Hepatocyte (in vitro differentiated cells): Measurements from ENCODE around the gene CDC42BPB. TPM values are rescaled to one million over a fixed set of nuclear protein-coding genes. Genes with fewer than 3 reads are reported as not detected.

ENCODE experiments used
- DNase-seq: peaks from one replicate; pipeline ENCODE4 v3.0.0-alpha.2; 2016; ENCODE audit warnings: low spot score
- H2AFZ ChIP-seq: fragments of 200-600 bp; sonication (generic); 2 replicates; pipeline ENCODE4 v1.6.0; 2016; ENCODE audit warnings: antibody characterized with exemption, mild to moderate bottlenecking
- H3K27ac ChIP-seq: fragments of 200-600 bp; sonication (generic); 2 replicates; pipeline ENCODE4 v1.5.1; 2016; ENCODE audit warnings: mild to moderate bottlenecking
- H3K27me3 ChIP-seq: fragments of 200-600 bp; sonication (generic); 2 replicates; pipeline ENCODE4 v1.6.1; 2016
- H3K36me3 ChIP-seq: fragments of 200-600 bp; sonication (generic); replicated peaks from 2 replicates; pipeline ENCODE4 v1.5.1; 2016; ENCODE audit warnings: low read depth; ENCODE audit not compliant: insufficient read depth
- H3K4me1 ChIP-seq: fragments of 200-600 bp; sonication (generic); 2 replicates; pipeline ENCODE4 v1.5.1; 2016; ENCODE audit warnings: mild to moderate bottlenecking, moderate library complexity; ENCODE audit not compliant: insufficient read depth
- H3K4me2 ChIP-seq: fragments of 200-600 bp; sonication (generic); 2 replicates; pipeline ENCODE4 v1.6.0; 2016
- H3K4me3 ChIP-seq: fragments of 200-600 bp; sonication (generic); 2 replicates; pipeline ENCODE4 v1.5.1; 2016; ENCODE audit warnings: mild to moderate bottlenecking
- H3K79me2 ChIP-seq: fragments of 200-600 bp; sonication (generic); 2 replicates; pipeline ENCODE4 v1.6.0; 2017; ENCODE audit warnings: mild to moderate bottlenecking
- H3K9me2 ChIP-seq: fragments of 200-600 bp; sonication (generic); replicated peaks from 2 replicates; pipeline ENCODE4 v1.6.0; 2017; ENCODE audit warnings: mild to moderate bottlenecking; ENCODE audit not compliant: insufficient read depth
- H3K9me3 ChIP-seq: fragments of 200-600 bp; sonication (generic); 2 replicates; pipeline ENCODE4 v1.5.1; 2016; ENCODE audit warnings: low read depth, mild to moderate bottlenecking
- H4K20me1 ChIP-seq: fragments of 200-600 bp; sonication (generic); 2 replicates; pipeline ENCODE4 v1.6.0; 2016; ENCODE audit warnings: mild to moderate bottlenecking; ENCODE audit not compliant: insufficient read depth, poor library complexity, severe bottlenecking
- CTCF ChIP-seq: fragments of 200-600 bp; sonication (generic); IDR thresholded peaks from 2 replicates; pipeline ENCODE4 v1.5.1; 2016; ENCODE audit warnings: antibody characterized with exemption, mild to moderate bottlenecking; ENCODE audit not compliant: poor library complexity
- EZH2 ChIP-seq: fragments of 200-600 bp; sonication (generic); IDR thresholded peaks from 2 replicates; pipeline ENCODE4 v1.6.1; 2016; ENCODE audit warnings: antibody characterized with exemption, mild to moderate bottlenecking, borderline replicate concordance
- EZH2phosphoT487 ChIP-seq: fragments of 200-600 bp; sonication (generic); IDR thresholded peaks from one replicate; pipeline ENCODE4 v1.6.1; 2018; ENCODE audit warnings: antibody characterized with exemption, mild to moderate bottlenecking, low read depth, moderate library complexity; ENCODE audit not compliant: unreplicated experiment, severe bottlenecking
- WGBS: methylation state at CpG from one replicate; pipeline ENCODE4 v1.1.6; 2016; ENCODE audit warnings: low lambda C conversion rate; ENCODE audit errors: missing lambda C conversion rate; 5-methylcytosine and 5-hydroxymethylcytosine counted together
- polyA plus RNA-seq: library from polyadenylated mRNA; unstranded; fragments of >200 nt; fragmentation: Nextera tagmentation; extraction: Ambion mirVana; gene quantifications from 2 replicates; pipeline ENCODE4 v1.2.1, GENCODE V29; 2016
- total RNA-seq: library from RNA; depleted of rRNA; stranded (reverse); fragments of >200 nt; gene quantifications from 2 replicates; pipeline ENCODE4 v1.2.3, GENCODE V29; 2014

The CDC42BPB gene
- total and polyA plus RNA-seq, 2 experiments from 2014 or later = 10.2 to 60.6 TPM

- no peak for TF ChIP-seq EZH2phosphoT487
- H3K9me2 ChIP-seq = no peaks in the 10 kb centered on the region
- H3K4me1 ChIP-seq = peaks cover 5% of the 10 kb centered on the region
- H3K27ac ChIP-seq = no peak overlapping the region
- no peak for DNase-seq
- H3K79me2 ChIP-seq = peaks cover 18% of the 10 kb centered on the region
- H3K4me2 ChIP-seq = no peak overlapping the region
- H2AFZ ChIP-seq = no peak overlapping the region
- WGBS = 95% methylated on average over 22 of the region's 22 CpGs
- no peak overlapping the region for H3K4me3 ChIP-seq
- no peaks in the 10 kb centered on the region for H3K27me3 ChIP-seq
- peaks cover 2% of the 10 kb centered on the region for H4K20me1 ChIP-seq
- no peaks in the 10 kb centered on the region for H3K9me3 ChIP-seq
- H3K36me3 ChIP-seq = no peaks in the 10 kb centered on the region
Observed at GRCh38 chr14:103002578-103003350, 54.6 kb downstream of the CDC42BPB start.

GRCh38 chr14:103001651-103002396, 55.5 kb downstream of the CDC42BPB start:
- H3K36me3 ChIP-seq = no peaks in the 10 kb centered on the region
- no peak overlapping the region for H3K27ac ChIP-seq
- H3K27me3 ChIP-seq = no peaks in the 10 kb centered on the region
- no peak overlapping the region for H2AFZ ChIP-seq
- H3K4me1 ChIP-seq = peaks cover 5% of the 10 kb centered on the region
- DNase-seq = no peak
- TF ChIP-seq EZH2phosphoT487 (no peak), CTCF (no peak), EZH2 (no peak)
- peaks cover 24% of the 10 kb centered on the region for H3K79me2 ChIP-seq
- no peak overlapping the region for H3K4me2 ChIP-seq
- 94% methylated on average over 37 of the region's 37 CpGs for WGBS
- H3K9me3 ChIP-seq = no peaks in the 10 kb centered on the region
- H3K9me2 ChIP-seq = no peaks in the 10 kb centered on the region
- H4K20me1 ChIP-seq = peaks cover 2% of the 10 kb centered on the region
- no peak overlapping the region for H3K4me3 ChIP-seq

GRCh38 chr14:103001226-103001625, 56.1 kb downstream of the CDC42BPB start:
- no peaks in the 10 kb centered on the region for H3K27me3 ChIP-seq
- no peak for TF ChIP-seq EZH2phosphoT487
- no peak for TF ChIP-seq EZH2
- TF ChIP-seq CTCF = no peak
- no peak for DNase-seq
- H3K4me3 ChIP-seq = no peak overlapping the region
- H3K4me1 ChIP-seq = peaks cover 5% of the 10 kb centered on the region
- no peak overlapping the region for H3K27ac ChIP-seq
- no peak overlapping the region for H3K4me2 ChIP-seq
- H3K9me2 ChIP-seq = no peaks in the 10 kb centered on the region
- peaks cover 2% of the 10 kb centered on the region for H4K20me1 ChIP-seq
- peaks cover 24% of the 10 kb centered on the region for H3K79me2 ChIP-seq
- no peaks in the 10 kb centered on the region for H3K36me3 ChIP-seq
- H2AFZ ChIP-seq = no peak overlapping the region
- 97% methylated on average over 18 of the region's 18 CpGs for WGBS
- no peaks in the 10 kb centered on the region for H3K9me3 ChIP-seq
